Neural cell (in vitro differentiated cells): ENCODE data around the gene ZNF577. TPM values are rescaled to one million over a fixed set of nuclear protein-coding genes. Genes with fewer than 3 reads are reported as not detected.

Experiments used
- H2AFZ ChIP-seq: fragments of 200-600, 300-800 bp; sonication (generic), shearing (Covaris generic); 2 replicates; pipeline ENCODE4 v1.6.0; 2014; ENCODE audit warnings: low read depth, mild to moderate bottlenecking, antibody characterized with exemption, low read length, moderate library complexity
- H3F3A ChIP-seq: fragments of 200-600 bp; shearing (Covaris generic); 2 replicates; pipeline ENCODE4 v1.6.1; 2016; ENCODE audit warnings: mild to moderate bottlenecking, moderate library complexity, mixed read lengths, antibody characterized with exemption, low read length; ENCODE audit not compliant: insufficient read depth, poor library complexity, severe bottlenecking
- H3K27ac ChIP-seq: fragments of 200-600, 300-800 bp; sonication (generic), shearing (Covaris generic); 2 replicates; pipeline ENCODE4 v1.5.1; 2014; ENCODE audit warnings: mild to moderate bottlenecking, low read length, moderate library complexity
- H3K27me3 ChIP-seq: fragments of 300-800, 200-600 bp; sonication (generic), shearing (Covaris generic); 2 replicates; pipeline ENCODE4 v1.6.0; 2014; ENCODE audit warnings: mild to moderate bottlenecking, low read depth, low read length, moderate library complexity; ENCODE audit not compliant: insufficient read depth
- H3K36me3 ChIP-seq: fragments of 300-800, 200-600 bp; sonication (generic), shearing (Covaris generic); 2 replicates; pipeline ENCODE4 v1.5.1; 2014; ENCODE audit warnings: mild to moderate bottlenecking, antibody characterized with exemption, low read length, moderate library complexity; ENCODE audit not compliant: insufficient read depth
- H3K4me2 ChIP-seq: fragments of 300-800, 200-600 bp; sonication (generic), shearing (Covaris generic); 2 replicates; pipeline ENCODE4 v1.6.0; 2014; ENCODE audit warnings: mild to moderate bottlenecking, low read length
- H3K4me3 ChIP-seq: fragments of 300-800, 200-600 bp; sonication (generic), shearing (Covaris generic); 2 replicates; pipeline ENCODE4 v1.5.1; 2014; ENCODE audit warnings: mild to moderate bottlenecking, low read length, moderate library complexity
- H3K79me2 ChIP-seq: fragments of 200-600 bp; shearing (Covaris generic); replicated peaks from 2 replicates; pipeline ENCODE4 v1.6.0; 2014; ENCODE audit warnings: mild to moderate bottlenecking, low read length, moderate library complexity; ENCODE audit not compliant: insufficient read depth
- H3K9ac ChIP-seq: fragments of 300-800, 200-600 bp; sonication (generic), shearing (Covaris generic); 2 replicates; pipeline ENCODE4 v1.6.1; 2016; ENCODE audit warnings: mild to moderate bottlenecking, low read length, mixed read lengths
- H3K9me2 ChIP-seq: fragments of 200-600 bp; shearing (Covaris generic); 2 replicates; pipeline ENCODE4 v1.6.1; 2016; ENCODE audit warnings: mild to moderate bottlenecking, low read length, mixed read lengths; ENCODE audit not compliant: insufficient read depth
- H3K9me3 ChIP-seq: fragments of 200-600, 300-800 bp; sonication (generic), shearing (Covaris generic); 2 replicates; pipeline ENCODE4 v1.6.1; 2016; ENCODE audit warnings: mild to moderate bottlenecking, mixed run types, low read length, moderate library complexity, mixed read lengths
- H4K20me1 ChIP-seq: fragments of 200-600 bp; shearing (Covaris generic); 2 replicates; pipeline ENCODE4 v1.6.1; 2016; ENCODE audit warnings: mild to moderate bottlenecking, mixed run types; ENCODE audit not compliant: insufficient read depth
- EP300 ChIP-seq: fragments of 450-650 bp; conservative IDR thresholded peaks from 2 replicates; pipeline ENCODE4 v1.6.1; 2014; ENCODE audit warnings: antibody characterized with exemption, mild to moderate bottlenecking, moderate library complexity; ENCODE audit not compliant: poor library complexity, severe bottlenecking
- EZH2 ChIP-seq: fragments of 200-600, 300-800 bp; shearing (Covaris generic), sonication (generic); IDR thresholded peaks from 2 replicates; pipeline ENCODE4 v1.6.1; 2014; ENCODE audit warnings: antibody characterized with exemption, low read length, borderline replicate concordance, mild to moderate bottlenecking; ENCODE audit not compliant: insufficient read depth, poor library complexity, severe bottlenecking
- MXI1 ChIP-seq: fragments of 450-650 bp; conservative IDR thresholded peaks from 2 replicates; pipeline ENCODE4 v1.6.1; 2014; ENCODE audit warnings: antibody characterized with exemption, mild to moderate bottlenecking; ENCODE audit not compliant: poor library complexity, severe bottlenecking
- POLR2AphosphoS5 ChIP-seq: IDR thresholded peaks from 2 replicates; pipeline ENCODE4 v1.6.1; 2012
- RAD21 ChIP-seq: fragments of 450-650 bp; conservative IDR thresholded peaks from 2 replicates; pipeline ENCODE4 v1.6.1; 2014; ENCODE audit warnings: antibody characterized with exemption, mild to moderate bottlenecking, moderate library complexity
- REST ChIP-seq: IDR thresholded peaks from 2 replicates; pipeline ENCODE4 v1.6.1; 2012; ENCODE audit warnings: borderline replicate concordance
- SMC3 ChIP-seq: fragments of 450-650 bp; conservative IDR thresholded peaks from 2 replicates; pipeline ENCODE4 v1.6.1; 2014; ENCODE audit warnings: antibody characterized with exemption, mild to moderate bottlenecking, moderate library complexity; ENCODE audit not compliant: poor library complexity
- TAF1 ChIP-seq: IDR thresholded peaks from 2 replicates; pipeline ENCODE4 v1.6.1; 2012; ENCODE audit warnings: low read depth
- polyA plus RNA-seq: library from polyadenylated mRNA; depleted of rRNA; stranded (reverse); fragments of >200 nt; gene quantifications from 2 replicates; pipeline ENCODE4 v1.2.3, GENCODE V29; 2014
- TF ChIP-seq, protein P1 (sequence below): fragments of 450-650 bp; IDR thresholded peaks from 2 replicates; pipeline ENCODE4 v1.5.1; 2014; ENCODE audit warnings: antibody characterized with exemption, mild to moderate bottlenecking, moderate library complexity; ENCODE audit not compliant: poor library complexity, severe bottlenecking

ZNF577 gene
- polyA plus RNA-seq, 1 donor from 2014 or later: 54.1 TPM

GRCh38 chr19:51822325-51822724, 65.4 kb downstream of the ZNF577 start:
- Histone ChIP-seq H3K9ac (no peak overlapping the region), H3K79me2 (no peaks in the 10 kb centered on the region), H3K9me3 (no peaks in the 10 kb centered on the region), H3K27ac (no peak overlapping the region), H3F3A (no peaks in the 10 kb centered on the region), H2AFZ (no peak overlapping the region), H3K27me3 (no peaks in the 10 kb centered on the region), H3K9me2 (no peaks in the 10 kb centered on the region), H3K4me2 (no peak overlapping the region), H3K4me3 (no peak overlapping the region), H4K20me1 (no peaks in the 10 kb centered on the region), H3K36me3 (no peaks in the 10 kb centered on the region)
- TF ChIP-seq SMC3 (no peak), POLR2AphosphoS5 (no peak)

DNA sequence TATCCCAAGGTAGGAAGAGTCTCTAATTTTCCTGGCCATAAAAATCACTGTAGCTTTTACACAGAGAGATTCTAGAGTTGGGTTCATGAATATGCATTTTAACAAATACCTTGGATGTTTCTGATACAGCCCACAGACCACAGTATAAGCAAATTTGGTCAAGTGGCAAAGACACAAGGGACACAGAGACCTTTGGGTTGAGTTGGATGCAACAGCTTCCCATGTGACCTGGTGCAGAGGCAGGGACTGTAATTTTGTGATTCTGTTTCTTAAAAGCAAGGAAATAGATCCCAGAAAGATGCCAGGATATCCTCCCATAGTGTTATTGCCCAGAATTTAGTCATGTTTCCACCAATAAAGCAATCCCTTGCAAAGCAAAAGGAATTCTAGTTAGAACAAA, 65.8 kb downstream of the ZNF577 start:
- Histone ChIP-seq H3K4me3 (no peak overlapping the region), H3K9me3 (no peaks in the 10 kb centered on the region), H3K4me2 (no peak overlapping the region), H4K20me1 (no peaks in the 10 kb centered on the region), H3K9me2 (no peaks in the 10 kb centered on the region), H3K27ac (no peak overlapping the region), H3K36me3 (no peaks in the 10 kb centered on the region), H3K27me3 (no peaks in the 10 kb centered on the region), H3F3A (no peaks in the 10 kb centered on the region), H3K79me2 (no peaks in the 10 kb centered on the region), H3K9ac (no peak overlapping the region), H2AFZ (no peak overlapping the region)
- TF ChIP-seq EZH2 (no peak), MXI1 (no peak), RAD21 (no peak), SMC3 (no peak), EP300 (no peak), REST (no peak)
- TF ChIP-seq, protein P1, sequence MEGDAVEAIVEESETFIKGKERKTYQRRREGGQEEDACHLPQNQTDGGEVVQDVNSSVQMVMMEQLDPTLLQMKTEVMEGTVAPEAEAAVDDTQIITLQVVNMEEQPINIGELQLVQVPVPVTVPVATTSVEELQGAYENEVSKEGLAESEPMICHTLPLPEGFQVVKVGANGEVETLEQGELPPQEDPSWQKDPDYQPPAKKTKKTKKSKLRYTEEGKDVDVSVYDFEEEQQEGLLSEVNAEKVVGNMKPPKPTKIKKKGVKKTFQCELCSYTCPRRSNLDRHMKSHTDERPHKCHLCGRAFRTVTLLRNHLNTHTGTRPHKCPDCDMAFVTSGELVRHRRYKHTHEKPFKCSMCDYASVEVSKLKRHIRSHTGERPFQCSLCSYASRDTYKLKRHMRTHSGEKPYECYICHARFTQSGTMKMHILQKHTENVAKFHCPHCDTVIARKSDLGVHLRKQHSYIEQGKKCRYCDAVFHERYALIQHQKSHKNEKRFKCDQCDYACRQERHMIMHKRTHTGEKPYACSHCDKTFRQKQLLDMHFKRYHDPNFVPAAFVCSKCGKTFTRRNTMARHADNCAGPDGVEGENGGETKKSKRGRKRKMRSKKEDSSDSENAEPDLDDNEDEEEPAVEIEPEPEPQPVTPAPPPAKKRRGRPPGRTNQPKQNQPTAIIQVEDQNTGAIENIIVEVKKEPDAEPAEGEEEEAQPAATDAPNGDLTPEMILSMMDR: no peak

GRCh38 chr19:51821456-51821855, 66.3 kb downstream of the ZNF577 start:
- Histone ChIP-seq H3K4me2 (no peak overlapping the region), H3K9me2 (no peaks in the 10 kb centered on the region), H3F3A (no peaks in the 10 kb centered on the region), H3K9me3 (no peaks in the 10 kb centered on the region), H2AFZ (no peak overlapping the region), H3K79me2 (no peaks in the 10 kb centered on the region), H3K27ac (no peak overlapping the region), H3K36me3 (no peaks in the 10 kb centered on the region), H3K4me3 (no peak overlapping the region), H3K27me3 (no peaks in the 10 kb centered on the region), H3K9ac (no peak overlapping the region), H4K20me1 (no peaks in the 10 kb centered on the region)
- TF ChIP-seq EZH2: no peak
- no peak for TF ChIP-seq RAD21
- TF ChIP-seq SMC3: no peak
- no peak for TF ChIP-seq MXI1
- no peak for TF ChIP-seq EP300
- no peak for TF ChIP-seq REST
- TF ChIP-seq, protein P1: no peak
- no peak for TF ChIP-seq TAF1
- no peak for TF ChIP-seq POLR2AphosphoS5
